ENCODE results near the gene BEND2. TPM values are rescaled to one million over a fixed set of nuclear protein-coding genes. Genes with fewer than 3 reads are reported as not detected.

BEND2 gene
- total RNA-seq, 4 donors from 2014 or later = not detected

DNA sequence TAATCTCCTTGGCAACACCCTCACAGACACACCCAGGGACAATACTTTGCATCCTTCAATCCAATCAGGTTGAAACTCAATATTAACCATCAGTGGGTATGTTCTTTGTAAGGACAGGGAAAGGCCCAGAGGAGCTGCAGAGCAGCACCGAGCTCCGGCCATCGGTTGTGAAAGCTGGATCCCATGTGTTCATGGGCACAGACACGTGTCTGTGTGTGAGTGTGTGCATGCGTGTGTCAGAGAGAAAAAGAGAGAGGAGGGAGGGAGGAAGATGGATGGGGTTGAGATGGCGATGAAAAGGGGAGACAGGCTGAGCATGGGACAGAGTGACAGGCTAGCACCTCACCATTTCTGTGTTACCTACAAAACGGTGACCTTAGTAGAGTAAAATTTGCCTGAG is 6.8 kb upstream of the BEND2 start:
- Histone ChIP-seq H3K27ac (no peak overlapping the region), H3K4me3 (no peak overlapping the region), H3K27me3 (no peaks in the 10 kb centered on the region), H3K9me3 (no peaks in the 10 kb centered on the region), H3K36me3 (no peaks in the 10 kb centered on the region), H3K4me1 (no peaks in the 10 kb centered on the region)
- 80 to 87% methylated on average over 7 of the region's 7 CpGs for WGBS, 2 donors
- TF ChIP-seq, protein P1, sequence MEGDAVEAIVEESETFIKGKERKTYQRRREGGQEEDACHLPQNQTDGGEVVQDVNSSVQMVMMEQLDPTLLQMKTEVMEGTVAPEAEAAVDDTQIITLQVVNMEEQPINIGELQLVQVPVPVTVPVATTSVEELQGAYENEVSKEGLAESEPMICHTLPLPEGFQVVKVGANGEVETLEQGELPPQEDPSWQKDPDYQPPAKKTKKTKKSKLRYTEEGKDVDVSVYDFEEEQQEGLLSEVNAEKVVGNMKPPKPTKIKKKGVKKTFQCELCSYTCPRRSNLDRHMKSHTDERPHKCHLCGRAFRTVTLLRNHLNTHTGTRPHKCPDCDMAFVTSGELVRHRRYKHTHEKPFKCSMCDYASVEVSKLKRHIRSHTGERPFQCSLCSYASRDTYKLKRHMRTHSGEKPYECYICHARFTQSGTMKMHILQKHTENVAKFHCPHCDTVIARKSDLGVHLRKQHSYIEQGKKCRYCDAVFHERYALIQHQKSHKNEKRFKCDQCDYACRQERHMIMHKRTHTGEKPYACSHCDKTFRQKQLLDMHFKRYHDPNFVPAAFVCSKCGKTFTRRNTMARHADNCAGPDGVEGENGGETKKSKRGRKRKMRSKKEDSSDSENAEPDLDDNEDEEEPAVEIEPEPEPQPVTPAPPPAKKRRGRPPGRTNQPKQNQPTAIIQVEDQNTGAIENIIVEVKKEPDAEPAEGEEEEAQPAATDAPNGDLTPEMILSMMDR (IDR thresholded peaks at IDR 0.05) = no peak
- no peak for TF ChIP-seq POLR2A (IDR thresholded peaks at IDR 0.05)
- no peak for DNase-seq
- intact Hi-C loops (cut with DNase I) = no loop called here

DNA sequence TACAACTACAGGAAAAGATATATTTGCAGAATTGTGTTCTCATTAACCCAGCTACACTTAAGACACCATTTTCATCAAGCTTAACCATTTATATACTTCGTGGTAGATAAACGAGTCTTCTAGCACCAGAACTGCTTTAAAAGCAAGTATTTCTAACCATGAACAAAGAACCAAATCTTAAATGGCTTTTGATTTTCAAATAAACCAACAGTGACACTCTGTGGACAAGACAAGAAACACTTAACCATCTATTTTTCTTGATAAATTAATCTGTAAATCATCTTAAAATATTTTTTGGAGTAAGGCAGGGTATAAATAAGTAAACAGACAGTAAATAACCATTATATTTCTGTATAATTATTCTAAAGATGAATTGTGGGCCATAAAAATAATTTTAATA is 10.2 kb downstream of the BEND2 start:
- TF ChIP-seq POLR2A (IDR thresholded peaks at IDR 0.05) = no peak
- TF ChIP-seq, protein P1 (IDR thresholded peaks at IDR 0.05) = peak in 1 of 6 experiments; percentile 17
- no peaks in the 10 kb centered on the region for H3K27me3 ChIP-seq
- intact Hi-C loops (cut with DNase I) = no loop called here
- no peak overlapping the region for H3K4me3 ChIP-seq
- 11 to 19% methylated on average over 2 of the region's 2 CpGs for WGBS, 2 donors
- H3K9me3 ChIP-seq = no peaks in the 10 kb centered on the region
- no peak overlapping the region for H3K27ac ChIP-seq
- no peak for DNase-seq
- H3K4me1 ChIP-seq = no peaks in the 10 kb centered on the region
- H3K36me3 ChIP-seq = no peaks in the 10 kb centered on the region

DNA sequence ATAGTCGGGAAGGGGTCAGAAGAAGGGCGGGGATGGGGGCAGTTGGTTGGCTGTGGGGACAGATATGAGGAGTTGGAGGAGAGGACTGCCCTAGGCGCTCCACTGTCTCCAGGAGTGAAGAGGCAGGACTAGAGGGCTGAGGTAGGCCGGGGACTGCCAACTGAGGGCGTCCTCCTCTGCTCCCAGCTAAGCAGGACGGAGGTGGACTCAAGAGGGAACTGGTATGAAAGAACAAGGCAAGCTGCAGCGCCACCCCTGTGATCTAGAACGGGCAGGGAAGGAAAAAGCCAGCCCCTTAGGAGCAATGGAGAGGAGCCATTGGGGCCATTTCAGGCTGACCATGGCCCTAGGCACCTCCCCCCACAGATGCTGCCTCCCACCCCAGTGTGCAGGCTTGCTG is 14.0 kb downstream of the BEND2 start:
- TF ChIP-seq, protein P1 (IDR thresholded peaks at IDR 0.05) = no peak
- TF ChIP-seq POLR2A (IDR thresholded peaks at IDR 0.05) = no peak
- Histone ChIP-seq H3K36me3 (no peaks in the 10 kb centered on the region), H3K4me1 (no peaks in the 10 kb centered on the region), H3K4me3 (no peak overlapping the region), H3K27ac (no peak overlapping the region), H3K27me3 (no peaks in the 10 kb centered on the region), H3K9me3 (no peaks in the 10 kb centered on the region)
- 72 to 79% methylated on average over 2 to 4 of the region's 8 CpGs for whole genome bisulfite sequencing, 2 donors
- intact Hi-C loops (cut with DNase I) = no loop called here
- DNase-seq = no peak

DNA sequence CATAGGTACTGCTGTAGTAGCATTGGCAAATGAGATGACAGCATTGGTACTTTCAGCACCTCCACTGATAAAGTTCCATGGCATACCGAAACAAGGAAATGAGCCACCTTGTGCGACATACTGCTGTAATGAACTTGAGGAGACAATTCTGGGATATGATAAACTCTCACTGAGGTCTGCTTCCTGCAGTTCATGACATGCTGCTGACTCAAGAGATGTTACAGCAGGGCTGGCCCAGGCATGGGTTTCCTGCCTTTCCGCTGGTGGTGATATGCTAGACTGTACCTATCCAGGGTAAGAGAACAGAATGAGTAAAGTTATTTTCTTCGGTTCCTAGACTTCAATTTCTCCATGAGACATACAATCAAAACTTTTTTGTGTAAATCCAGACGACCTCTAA is 17.1 kb downstream of the BEND2 start:
- Histone ChIP-seq H3K9me3 (no peaks in the 10 kb centered on the region), H3K4me1 (no peaks in the 10 kb centered on the region), H3K27ac (no peak overlapping the region), H3K36me3 (no peaks in the 10 kb centered on the region), H3K4me3 (no peak overlapping the region), H3K27me3 (no peaks in the 10 kb centered on the region)
- no peak for DNase-seq
- no peak for TF ChIP-seq POLR2A (IDR thresholded peaks at IDR 0.05)
- TF ChIP-seq, protein P1 (IDR thresholded peaks at IDR 0.05) = no peak
- 55 to 74% methylated on average over 4 to 5 of the region's 5 CpGs for WGBS, 2 donors
- intact Hi-C loops (cut with DNase I) = no loop called here

DNA sequence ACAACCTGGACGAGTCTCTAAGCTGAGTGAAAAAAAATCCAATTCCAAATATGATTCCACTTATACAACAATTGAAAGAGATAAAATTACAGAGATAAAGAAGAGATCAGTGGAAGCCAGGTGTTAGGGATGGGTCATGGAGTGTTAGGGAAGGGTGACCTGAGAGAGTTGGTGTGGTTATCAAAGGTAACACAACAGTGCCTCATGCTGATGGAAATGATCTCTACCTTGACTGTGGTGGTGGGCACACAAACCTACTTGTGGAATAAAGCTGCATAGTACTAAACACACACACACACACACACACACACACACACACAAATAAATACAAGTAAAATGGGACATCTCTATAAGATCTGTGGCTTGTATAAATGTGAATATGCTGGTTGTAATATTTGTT is 26.0 kb downstream of the BEND2 start:
- Histone ChIP-seq H3K4me1 (no peaks in the 10 kb centered on the region), H3K36me3 (no peaks in the 10 kb centered on the region), H3K27me3 (no peaks in the 10 kb centered on the region), H3K4me3 (no peak overlapping the region), H3K27ac (no peak overlapping the region), H3K9me3 (no peaks in the 10 kb centered on the region)
- intact Hi-C loops (cut with DNase I) = no loop called here
- WGBS, 2 donors = 28 to 48% methylated on average over 1 of the region's 1 CpG
- no peak for DNase-seq
- no peak for TF ChIP-seq POLR2A (IDR thresholded peaks at IDR 0.05)

DNA sequence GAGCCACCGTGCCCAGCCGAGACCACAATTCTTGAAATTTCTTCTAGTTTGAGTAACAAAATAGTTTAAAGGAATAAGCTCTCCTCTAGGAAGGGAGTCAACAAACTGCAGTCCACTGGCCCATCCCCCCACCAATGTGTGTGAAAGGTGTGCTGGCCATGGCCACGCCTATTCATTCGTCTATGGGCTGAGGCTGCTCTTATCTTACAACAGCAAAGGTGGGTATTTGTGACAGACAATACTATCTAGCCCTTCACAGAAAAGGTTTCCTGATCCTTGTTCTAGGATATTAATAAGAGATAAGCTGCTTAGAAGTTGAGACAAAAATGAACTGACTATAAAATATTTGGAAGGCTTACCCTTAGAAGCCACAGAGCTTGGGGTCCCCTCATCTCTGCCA is 41.2 kb downstream of the BEND2 start:
- no peaks in the 10 kb centered on the region for H3K36me3 ChIP-seq
- H3K27ac ChIP-seq = no peak overlapping the region
- no peak for DNase-seq
- H3K4me1 ChIP-seq = no peaks in the 10 kb centered on the region
- H3K4me3 ChIP-seq = no peak overlapping the region
- no peaks in the 10 kb centered on the region for H3K27me3 ChIP-seq
- TF ChIP-seq, protein P1 (IDR thresholded peaks at IDR 0.05) = no peak
- TF ChIP-seq POLR2A (IDR thresholded peaks at IDR 0.05) = no peak
- no peaks in the 10 kb centered on the region for H3K9me3 ChIP-seq
- intact Hi-C loops (cut with DNase I) = no loop called here
- WGBS, 2 donors = 75 to 88% methylated on average over 2 to 4 of the region's 4 CpGs
